ENCODE measurements around the gene SULT1E1.
"Not testable (repeated sequence)": the region's sequence is repeated elsewhere in the genome, so short reads cannot be mapped to it uniquely, and the experiment has no call there.

Gene SULT1E1

GRCh38 chr4:69843301-69843700 lies 16.6 kb downstream of the SULT1E1 start:
- DNase-seq (ENCODE audit: low spot score), result no peak

GRCh38 chr4:69838977-69839376 lies 21.0 kb downstream of the SULT1E1 start:
- DNase-seq (ENCODE audit: low spot score), result no peak

GRCh38 chr4:69836287-69836686 lies 23.7 kb downstream of the SULT1E1 start:
- no peak for DNase-seq (ENCODE audit: low spot score)

GRCh38 chr4:69835766-69836165 lies 24.2 kb downstream of the SULT1E1 start:
- no peak for DNase-seq (ENCODE audit: low spot score)

- no peak for DNase-seq (ENCODE audit: low spot score)
Observed at GRCh38 chr4:69833251-69833650, 26.7 kb downstream of the SULT1E1 start.

- DNase-seq (ENCODE audit: low spot score), result no peak
Observed at GRCh38 chr4:69832326-69833030, 27.5 kb downstream of the SULT1E1 start.

- no peak for DNase-seq (ENCODE audit: low spot score)
Observed at GRCh38 chr4:69831646-69832325, 28.2 kb downstream of the SULT1E1 start.

GRCh38 chr4:69831270-69831627 lies 28.7 kb downstream of the SULT1E1 start:
- DNase-seq (ENCODE audit: low spot score), result no peak

GRCh38 chr4:69830560-69831269 lies 29.2 kb downstream of the SULT1E1 start:
- DNase-seq (ENCODE audit: low spot score), result no peak

GRCh38 chr4:69830192-69830559 lies 29.8 kb downstream of the SULT1E1 start:
- DNase-seq (ENCODE audit: low spot score), result no peak

GRCh38 chr4:69829678-69830077 lies 30.3 kb downstream of the SULT1E1 start:
- no peak for DNase-seq (ENCODE audit: low spot score)

- no peak for DNase-seq (ENCODE audit: low spot score)
Observed at GRCh38 chr4:69828828-69829227, 31.1 kb downstream of the SULT1E1 start.

- not testable (repeated sequence) for DNase-seq (ENCODE audit: low spot score)
Observed at GRCh38 chr4:69825056-69825455, 34.9 kb downstream of the SULT1E1 start.

- no peak for DNase-seq (ENCODE audit: low spot score)
Observed at GRCh38 chr4:69823481-69824186, 36.3 kb downstream of the SULT1E1 start.

GRCh38 chr4:69823048-69823447 lies 36.9 kb downstream of the SULT1E1 start:
- no peak for DNase-seq (ENCODE audit: low spot score)

- DNase-seq (ENCODE audit: low spot score), result no peak
Observed at GRCh38 chr4:69822198-69822597, 37.7 kb downstream of the SULT1E1 start.

GRCh38 chr4:69818060-69818639 lies 41.8 kb downstream of the SULT1E1 start:
- no peak for DNase-seq (ENCODE audit: low spot score)

- DNase-seq (ENCODE audit: low spot score), result no peak
Observed at GRCh38 chr4:69816236-69816635, 43.7 kb downstream of the SULT1E1 start.

- no peak for DNase-seq (ENCODE audit: low spot score)
Observed at GRCh38 chr4:69813628-69814027, 46.3 kb downstream of the SULT1E1 start.

- no peak for DNase-seq (ENCODE audit: low spot score)
Observed at GRCh38 chr4:69811166-69811565, 48.8 kb downstream of the SULT1E1 start.

GRCh38 chr4:69800599-69800998 lies 59.3 kb downstream of the SULT1E1 start:
- no peak for DNase-seq (ENCODE audit: low spot score)

GRCh38 chr4:69799337-69799736 lies 60.6 kb downstream of the SULT1E1 start:
- DNase-seq (ENCODE audit: low spot score), result no peak
